HG02642 (cell line): ENCODE data around the gene PC.

Experiments
- ATAC-seq: cut with Tn5 transposase; IDR thresholded peaks from one replicate; pipeline ENCODE4 v1.9.1; 2021; ENCODE audit warnings: mild to moderate bottlenecking; ENCODE audit not compliant: unreplicated experiment, poor library complexity

The PC gene

GRCh38 chr11:66870131-66870530 is 88.1 kb downstream of the PC start:
- no peak for ATAC-seq

- ATAC-seq, result no peak
Measured at GRCh38 chr11:66869567-66869870, 88.7 kb downstream of the PC start.

- ATAC-seq, result peak; percentile 69
Measured at GRCh38 chr11:66868726-66869566, 89.2 kb downstream of the PC start.

GRCh38 chr11:66868082-66868725 is 90.0 kb downstream of the PC start:
- no peak for ATAC-seq

- ATAC-seq, result no peak
Measured at GRCh38 chr11:66867425-66868040, 90.7 kb downstream of the PC start.

GRCh38 chr11:66866511-66866986 is 91.6 kb downstream of the PC start:
- ATAC-seq, result no peak

- no peak for ATAC-seq
Measured at GRCh38 chr11:66866007-66866406, 92.2 kb downstream of the PC start.

- ATAC-seq, result no peak
Measured at GRCh38 chr11:66864924-66865697, 93.1 kb downstream of the PC start.

GRCh38 chr11:66864172-66864901 is 93.8 kb downstream of the PC start:
- ATAC-seq, result no peak

GRCh38 chr11:66863428-66864125 is 94.6 kb downstream of the PC start:
- ATAC-seq, result no peak

GRCh38 chr11:66862559-66863037 is 95.6 kb downstream of the PC start:
- no peak for ATAC-seq

- no peak for ATAC-seq
Measured at GRCh38 chr11:66861774-66862558, 96.2 kb downstream of the PC start.

GRCh38 chr11:66861038-66861773 is 97.0 kb downstream of the PC start:
- no peak for ATAC-seq

GRCh38 chr11:66860449-66860831 is 97.7 kb downstream of the PC start:
- ATAC-seq, result no peak

GRCh38 chr11:66859686-66860448 is 98.3 kb downstream of the PC start:
- no peak for ATAC-seq

- no peak for ATAC-seq
Measured at GRCh38 chr11:66858939-66859685, 99.1 kb downstream of the PC start.
